GM21786 (cell line): ENCODE measurements around the gene PGP.
A peak's percentile ranks its signal among the peaks of the same experiment; 100 is the strongest.
"Not testable (repeated sequence)": the region's sequence is repeated elsewhere in the genome, so short reads cannot be mapped to it uniquely, and the experiment has no call there.

Experiments
- ATAC-seq: cut with Tn5 transposase; IDR thresholded peaks from one replicate; pipeline ENCODE4 v1.9.1; 2021; ENCODE audit not compliant: unreplicated experiment

PGP gene

GRCh38 chr16:2214719-2214968, at the start of gene PGP:
TSS of gene PGP (minus strand) at chr16:2214840. CDS start at chr16:2214777, 63 bp downstream.
- peak; percentile 84 for ATAC-seq

GRCh38 chr16:2263026-2263425, 48.4 kb upstream of the PGP start:
- not testable (repeated sequence) for ATAC-seq

GRCh38 chr16:2260250-2260649, 45.6 kb upstream of the PGP start:
- no peak for ATAC-seq

- not testable (repeated sequence) for ATAC-seq
Measured at GRCh38 chr16:2258530-2258929, 43.9 kb upstream of the PGP start.

GRCh38 chr16:2257726-2258125, 43.1 kb upstream of the PGP start:
- ATAC-seq: no peak

- no peak for ATAC-seq
Measured at GRCh38 chr16:2256531-2257140, 42.0 kb upstream of the PGP start.

GRCh38 chr16:2253293-2253692, 38.7 kb upstream of the PGP start:
- no peak for ATAC-seq

- no peak for ATAC-seq
Measured at GRCh38 chr16:2252806-2253148, 38.1 kb upstream of the PGP start.

GRCh38 chr16:2251296-2252111, 36.9 kb upstream of the PGP start, which contains the start of gene ECI1:
TSS of gene ECI1 (minus strand) at chr16:2251587. CDS start at chr16:2251566, 21 bp downstream.
- ATAC-seq: peak; percentile 93

GRCh38 chr16:2250652-2251295, 36.1 kb upstream of the PGP start:
- ATAC-seq: no peak

GRCh38 chr16:2246301-2246885, 31.8 kb upstream of the PGP start:
- ATAC-seq: no peak

GRCh38 chr16:2244926-2245795, 30.5 kb upstream of the PGP start:
- no peak for ATAC-seq

GRCh38 chr16:2244301-2244700, 29.7 kb upstream of the PGP start:
- no peak for ATAC-seq

GRCh38 chr16:2243781-2244180, 29.1 kb upstream of the PGP start:
- ATAC-seq: no peak

GRCh38 chr16:2243031-2243528, 28.4 kb upstream of the PGP start:
- no peak for ATAC-seq

- ATAC-seq: no peak
Measured at GRCh38 chr16:2242598-2242997, 28.0 kb upstream of the PGP start.

GRCh38 chr16:2240331-2240730, 25.7 kb upstream of the PGP start:
- ATAC-seq: not testable (repeated sequence)

GRCh38 chr16:2238838-2239675, 24.4 kb upstream of the PGP start:
- ATAC-seq: no peak

GRCh38 chr16:2238150-2238837, 23.7 kb upstream of the PGP start:
- ATAC-seq: no peak
